Omental fat pad (tissue), 4 donors: ENCODE results near the gene HDAC7. TPM values are rescaled to one million over a fixed set of nuclear protein-coding genes. Genes with fewer than 3 reads are reported as not detected.
A peak's percentile ranks its signal among the peaks of the same experiment; 100 is the strongest.

ENCODE experiments used
- ATAC-seq: fragments of 150-250 bp; one replicate; pipeline ENCODE4 v1.9.1; 2016; ENCODE audit warnings: mild to moderate bottlenecking, moderate library complexity; ENCODE audit not compliant: low FRiP score
- DNase-seq: peaks from one replicate; pipeline ENCODE4 v3.0.0-alpha.2; 2019; ENCODE audit warnings: low spot score
- CTCF ChIP-seq, 3 donors: fragments of 450-650 bp; IDR thresholded peaks; one replicate each; pipeline ENCODE4 v1.5.1; 2016 to 2017; ENCODE audit warnings: antibody characterized with exemption in 3 of 3, mild to moderate bottlenecking in 3 of 3, moderate library complexity in 2 of 3
- total RNA-seq, 4 donors: library from RNA; depleted of rRNA; stranded (reverse); fragments of >200 nt; gene quantifications; one replicate each; pipeline ENCODE4 v1.1.0, GENCODE V29; 2016

Gene HDAC7
- total RNA-seq, 4 donors from 2014 or later = 40.3 to 102 (median 62.9) TPM

- no peak for DNase-seq
- no peak for ATAC-seq
Measured at GRCh38 chr12:47823422-47824086, 3.9 kb upstream of the HDAC7 start.

GRCh38 chr12:47822863-47823262, 3.2 kb upstream of the HDAC7 start:
- TF ChIP-seq CTCF (IDR thresholded peaks at IDR 0.05) = no peak
- ATAC-seq = no peak
- no peak for DNase-seq

More at GRCh38 chr12:47823422-47824086, 3.9 kb upstream of the HDAC7 start:
- no peak for TF ChIP-seq CTCF (IDR thresholded peaks at IDR 0.05)

GRCh38 chr12:47822401-47822800, 2.7 kb upstream of the HDAC7 start:
- DNase-seq (no peak), ATAC-seq (no peak)
- no peak for TF ChIP-seq CTCF (IDR thresholded peaks at IDR 0.05)

GRCh38 chr12:47821346-47821706, 1.6 kb upstream of the HDAC7 start:
- ATAC-seq = no peak
- no peak for DNase-seq
- no peak for TF ChIP-seq CTCF (IDR thresholded peaks at IDR 0.05)

- DNase-seq (peak; percentile 60), ATAC-seq (peak; percentile 66)
- no peak for TF ChIP-seq CTCF (IDR thresholded peaks at IDR 0.05)
Measured at GRCh38 chr12:47820631-47821345, 1.1 kb upstream of the HDAC7 start.

- peak; percentile 2 for ATAC-seq
- no peak for DNase-seq
- no peak for TF ChIP-seq CTCF (IDR thresholded peaks at IDR 0.05)
Measured at GRCh38 chr12:47819138-47819895, 386 bp downstream of the HDAC7 start.
